H54 (cell line): ENCODE measurements around the gene POLR2L.

Experiments
- DNase-seq: peaks from one replicate; pipeline ENCODE4 v3.0.0; 2011; ENCODE audit warnings: low spot score, mixed read lengths; ENCODE audit not compliant: insufficient read length
- FAIRE-seq: peaks from 3 replicates; lab custom pipeline; 2011; peaks lifted over from hg19 to GRCh38; lab: Jason Lieb, UNC
- POLR2A ChIP-seq: IDR thresholded peaks from 2 replicates; pipeline ENCODE4 v1.6.1; 2011; ENCODE audit warnings: low read depth, mild to moderate bottlenecking, low read length

POLR2L gene

DNA sequence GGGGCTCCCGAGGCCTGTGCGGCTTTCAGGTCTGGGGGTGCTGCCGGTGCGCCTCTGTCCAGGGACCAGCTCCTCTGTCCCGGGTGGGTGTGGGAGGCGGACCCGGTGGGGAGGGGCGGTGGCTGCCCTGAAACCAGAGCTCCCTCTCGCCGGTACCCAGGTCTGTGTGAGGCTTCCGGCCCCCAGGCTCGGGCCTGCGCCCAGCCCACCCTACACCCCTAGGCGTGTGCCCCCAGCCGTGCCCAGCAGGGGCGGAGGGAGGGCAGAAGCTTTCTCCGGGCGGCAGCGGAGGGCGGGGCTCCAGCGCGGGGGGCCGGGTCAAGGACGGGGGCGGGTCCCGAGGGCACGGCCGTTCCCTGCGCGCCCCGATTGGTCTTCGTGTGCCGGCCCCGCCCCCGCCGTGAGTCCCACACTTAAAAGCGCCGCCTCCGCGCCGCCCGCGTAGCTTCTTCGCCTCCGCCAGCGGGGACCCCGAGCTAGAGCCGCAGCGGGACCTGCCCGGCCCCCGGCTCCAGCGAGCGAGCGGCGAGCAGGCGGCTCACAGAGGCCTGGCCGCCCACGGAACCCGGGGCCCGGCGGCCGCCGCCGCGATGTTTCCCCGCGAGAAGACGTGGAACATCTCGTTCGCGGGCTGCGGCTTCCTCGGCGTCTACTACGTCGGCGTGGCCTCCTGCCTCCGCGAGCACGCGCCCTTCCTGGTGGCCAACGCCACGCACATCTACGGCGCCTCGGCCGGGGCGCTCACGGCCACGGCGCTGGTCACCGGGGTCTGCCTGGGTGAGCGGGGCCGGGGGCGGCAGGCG is 23.0 kb downstream of the POLR2L start:
- peak; percentile 81 for TF ChIP-seq POLR2A
- FAIRE-seq: no peak

DNA sequence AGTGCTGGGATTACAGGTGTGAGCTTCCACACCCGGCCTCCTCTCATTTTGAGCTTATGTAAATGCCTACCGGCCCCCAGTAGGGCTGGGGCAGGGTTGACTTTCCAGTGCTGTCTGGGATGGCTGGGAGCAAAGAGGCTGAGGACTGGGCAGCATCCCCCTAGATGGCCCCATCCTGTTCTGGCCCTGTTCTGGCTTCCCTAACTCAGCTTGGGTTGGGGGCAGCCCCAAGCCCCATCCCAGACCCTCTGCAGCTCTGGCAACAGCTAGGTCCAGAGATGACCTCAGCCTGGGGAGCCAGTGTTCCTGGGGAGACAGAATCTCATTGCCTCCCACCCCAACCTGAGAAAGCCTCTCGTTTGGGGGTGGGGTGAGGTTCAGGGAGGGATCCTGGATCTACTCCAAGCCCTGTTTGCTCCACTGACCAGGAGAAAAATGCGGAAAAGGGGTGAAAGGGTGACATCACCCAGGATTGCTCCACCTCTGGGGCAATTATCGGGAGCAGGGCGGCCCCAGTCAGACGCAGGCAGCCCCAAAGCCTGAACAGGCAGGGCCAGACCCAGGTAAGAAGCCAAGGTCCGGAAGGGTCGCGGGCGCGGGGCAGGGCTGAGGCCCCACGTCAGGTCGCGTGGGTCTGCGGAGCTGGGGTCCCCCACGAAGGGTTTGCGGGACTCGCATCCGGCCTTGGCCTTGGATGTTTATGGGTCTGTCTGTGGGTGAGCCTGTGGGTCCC is 23.8 kb downstream of the POLR2L start, which contains the start of gene PNPLA2:
TSS of gene PNPLA2 (plus strand) at position 519 of the 733 bp plus-strand sequence. CDS start 805 bp downstream, outside the sequence.
- DNase-seq: no peak
- no peak for FAIRE-seq
- TF ChIP-seq POLR2A: no peak

More for the DNA sequence above, 23.0 kb downstream of the POLR2L start:
- DNase-seq: no peak

DNA sequence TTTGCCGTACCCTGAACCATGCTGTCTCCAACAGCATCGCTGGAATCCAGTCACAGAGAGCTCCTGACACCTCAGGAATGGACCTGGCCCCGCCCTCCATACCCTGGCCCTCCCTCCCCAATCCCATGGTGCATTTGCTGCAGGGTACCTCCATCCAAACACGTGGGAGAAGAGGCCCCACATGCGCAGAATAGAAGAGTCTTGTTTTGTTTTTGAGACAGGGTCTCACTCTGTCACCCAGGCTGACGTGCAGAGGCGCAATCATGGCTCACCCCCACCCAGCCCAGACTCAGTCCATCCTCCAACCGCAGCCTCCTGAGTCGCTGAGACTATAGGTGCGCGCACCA is 25.9 kb downstream of the POLR2L start:
- DNase-seq (no peak), FAIRE-seq (no peak)
- TF ChIP-seq POLR2A: no peak

DNA sequence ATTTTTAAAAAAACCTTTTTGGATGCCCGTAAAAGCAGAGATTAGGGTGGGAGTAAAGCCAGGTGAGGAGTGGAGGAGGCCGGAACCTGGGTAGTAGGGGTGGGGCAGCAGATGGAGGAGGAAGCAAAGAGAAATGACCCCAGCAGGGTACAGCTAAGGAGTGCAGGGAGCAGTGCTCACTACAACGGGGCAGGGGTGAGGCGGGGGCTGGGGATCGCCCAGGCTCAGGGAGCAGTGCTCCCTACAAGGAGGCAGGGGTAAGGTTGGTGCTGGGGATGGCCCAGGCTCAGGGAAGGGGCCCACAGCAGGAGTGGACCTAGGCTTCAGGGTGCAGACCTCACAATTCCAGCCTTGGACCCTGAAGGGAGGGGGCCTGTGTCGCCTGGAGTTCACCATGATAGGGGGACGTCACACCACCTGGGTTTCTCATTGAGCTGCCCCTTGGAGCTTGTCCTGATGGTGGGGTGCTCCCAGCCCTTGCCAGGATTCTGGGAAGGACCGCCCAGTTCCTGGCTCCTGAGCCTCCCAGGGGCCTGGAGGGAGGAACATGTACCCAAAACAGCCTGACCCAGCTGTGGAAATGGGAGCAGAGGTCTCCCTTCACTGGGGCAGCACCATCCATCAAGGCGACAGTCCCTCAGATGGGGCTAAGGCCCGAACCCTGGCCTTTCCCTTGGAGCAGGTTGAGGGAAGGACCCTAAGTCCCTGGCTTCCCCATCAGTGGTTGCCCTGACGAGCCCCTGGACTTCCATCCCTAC is 26.5 kb downstream of the POLR2L start:
- FAIRE-seq (no peak), DNase-seq (no peak)
- TF ChIP-seq POLR2A: no peak

DNA sequence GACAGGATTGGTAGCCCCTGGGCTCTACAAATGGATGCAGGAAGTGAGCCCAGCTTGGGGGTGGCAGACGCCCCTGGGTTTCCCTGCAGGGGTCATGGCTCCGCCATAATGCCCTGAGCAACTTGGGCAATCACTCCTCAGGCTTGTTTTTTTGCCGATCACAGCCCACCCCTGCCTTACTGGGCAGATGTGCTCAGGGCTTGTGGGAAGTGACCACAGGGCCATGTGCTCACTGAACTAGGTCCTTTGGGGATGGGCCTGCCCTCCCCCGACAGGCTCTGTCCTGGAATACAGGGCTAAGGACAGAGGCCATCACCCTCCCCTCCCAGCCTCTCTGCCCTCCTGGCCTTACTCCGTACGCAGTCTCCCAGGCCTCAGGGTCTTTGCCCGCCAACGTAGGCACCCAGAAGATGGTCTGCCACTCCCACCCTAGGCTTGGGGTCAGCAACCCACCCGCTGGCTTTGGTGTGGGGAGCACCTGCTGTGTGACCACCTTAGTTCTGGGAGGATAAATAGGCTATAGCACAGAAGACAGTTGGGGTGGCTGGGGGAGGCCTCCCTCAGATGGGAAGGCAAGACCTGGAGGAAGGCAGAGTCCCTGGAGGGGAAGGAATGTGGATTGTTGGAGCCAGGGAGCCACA is 28.8 kb downstream of the POLR2L start:
- TF ChIP-seq POLR2A: no peak
- DNase-seq (no peak), FAIRE-seq (no peak)

DNA sequence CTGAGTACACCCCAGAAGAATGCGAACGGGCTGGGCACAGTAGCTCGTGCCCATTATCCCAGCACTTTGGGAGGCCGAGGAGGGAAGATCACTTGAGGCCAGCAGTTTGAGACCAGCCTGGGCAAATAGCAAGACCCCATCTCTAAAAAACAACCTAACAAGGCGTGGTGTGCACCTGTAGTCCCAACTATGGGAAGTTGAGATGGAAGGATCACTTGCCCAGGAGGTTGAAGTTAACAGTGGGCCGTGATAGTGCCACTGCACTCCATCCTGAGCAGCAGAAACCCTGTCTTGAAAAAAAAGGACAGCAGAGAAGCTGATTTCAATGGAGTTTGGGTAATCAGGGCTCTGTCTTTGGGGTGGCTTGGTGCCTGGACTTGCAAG is 29.3 kb downstream of the POLR2L start:
- FAIRE-seq: no peak
- DNase-seq: no peak
- no peak for TF ChIP-seq POLR2A

DNA sequence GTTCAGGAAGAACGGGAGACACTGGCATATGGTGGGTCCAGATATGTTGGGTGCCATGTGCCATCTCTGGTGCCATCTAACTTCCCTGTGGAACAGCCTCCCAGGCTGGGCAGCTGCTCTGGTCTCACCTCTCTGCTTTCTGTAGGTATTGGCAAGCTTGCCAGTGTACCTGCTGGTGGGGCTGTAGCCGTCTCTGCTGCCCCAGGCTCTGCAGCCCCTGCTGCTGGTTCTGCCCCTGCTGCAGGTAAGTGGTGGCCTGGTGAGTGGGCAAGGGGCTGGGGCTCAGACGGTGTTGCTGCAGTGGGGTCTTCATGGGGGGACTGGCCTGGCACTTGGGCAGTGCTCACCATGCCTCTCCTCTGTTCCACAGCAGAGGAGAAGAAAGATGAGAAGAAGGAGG is 29.9 kb downstream of the POLR2L start:
- TF ChIP-seq POLR2A: no peak
- no peak for DNase-seq

DNA sequence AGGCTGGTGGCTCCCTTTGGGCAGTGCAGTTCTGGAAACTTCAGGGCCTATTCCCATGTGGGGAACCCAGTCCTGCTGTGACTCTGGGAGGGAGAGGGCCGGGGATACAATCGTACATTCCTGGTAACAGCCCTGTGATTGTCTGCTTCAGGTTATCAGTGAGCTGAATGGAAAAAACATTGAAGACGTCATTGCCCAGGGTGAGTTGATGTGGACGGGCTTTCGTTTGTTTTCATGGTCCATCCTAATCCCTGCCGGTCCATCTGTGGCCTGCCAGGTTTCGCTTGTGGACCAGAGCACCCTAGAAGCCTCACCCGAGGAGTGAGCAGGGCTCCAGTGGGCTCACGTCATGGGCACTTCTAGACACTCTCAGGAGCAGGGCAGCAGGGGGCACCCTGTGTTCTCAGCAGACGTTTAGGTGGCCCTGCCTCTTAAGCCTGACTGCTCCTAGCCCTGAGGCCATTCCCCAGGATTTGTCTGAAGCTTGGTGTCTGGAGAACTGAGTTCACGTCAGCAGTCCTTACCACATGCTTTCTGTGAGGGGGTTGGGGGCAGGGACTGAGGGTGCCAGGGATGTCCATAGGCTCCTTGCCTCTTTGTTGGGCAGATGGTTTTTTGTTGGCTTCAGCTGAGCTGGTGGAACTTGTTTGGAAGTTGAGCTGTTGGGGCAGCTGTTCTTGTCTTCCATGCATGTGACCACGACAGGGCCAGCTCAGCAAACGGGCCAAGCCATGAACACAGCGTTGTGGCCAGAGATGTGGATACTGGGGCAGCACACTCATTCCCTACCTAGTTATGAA is 30.7 kb downstream of the POLR2L start:
- no peak for TF ChIP-seq POLR2A
- no peak for FAIRE-seq

More for the DNA sequence above, 29.9 kb downstream of the POLR2L start:
- no peak for FAIRE-seq

DNA sequence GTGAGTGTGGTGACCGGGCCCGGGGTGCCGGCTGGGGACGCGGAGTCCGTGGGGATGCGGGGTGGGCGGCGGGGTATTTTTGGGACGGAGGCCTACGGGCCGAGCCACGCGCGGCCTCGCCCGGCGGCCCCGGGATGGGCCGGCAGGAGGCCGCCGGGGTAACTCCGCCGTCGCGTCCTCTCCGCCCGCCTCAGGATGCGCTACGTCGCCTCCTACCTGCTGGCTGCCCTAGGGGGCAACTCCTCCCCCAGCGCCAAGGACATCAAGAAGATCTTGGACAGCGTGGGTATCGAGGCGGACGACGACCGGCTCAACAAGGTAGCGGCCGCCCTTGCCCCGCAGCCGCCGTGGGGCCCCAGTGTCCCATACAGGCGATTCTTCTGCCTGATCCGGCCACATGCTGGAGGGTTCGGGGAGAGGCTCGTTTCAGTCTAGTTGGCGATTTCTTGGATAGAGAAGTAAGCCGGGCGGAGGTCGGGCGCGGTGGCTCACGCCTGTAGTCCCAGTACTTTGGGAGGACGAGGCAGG is 32.2 kb downstream of the POLR2L start:
- FAIRE-seq (no peak), DNase-seq (no peak)
- TF ChIP-seq POLR2A: no peak

More for the DNA sequence above, 30.7 kb downstream of the POLR2L start:
- no peak for DNase-seq

DNA sequence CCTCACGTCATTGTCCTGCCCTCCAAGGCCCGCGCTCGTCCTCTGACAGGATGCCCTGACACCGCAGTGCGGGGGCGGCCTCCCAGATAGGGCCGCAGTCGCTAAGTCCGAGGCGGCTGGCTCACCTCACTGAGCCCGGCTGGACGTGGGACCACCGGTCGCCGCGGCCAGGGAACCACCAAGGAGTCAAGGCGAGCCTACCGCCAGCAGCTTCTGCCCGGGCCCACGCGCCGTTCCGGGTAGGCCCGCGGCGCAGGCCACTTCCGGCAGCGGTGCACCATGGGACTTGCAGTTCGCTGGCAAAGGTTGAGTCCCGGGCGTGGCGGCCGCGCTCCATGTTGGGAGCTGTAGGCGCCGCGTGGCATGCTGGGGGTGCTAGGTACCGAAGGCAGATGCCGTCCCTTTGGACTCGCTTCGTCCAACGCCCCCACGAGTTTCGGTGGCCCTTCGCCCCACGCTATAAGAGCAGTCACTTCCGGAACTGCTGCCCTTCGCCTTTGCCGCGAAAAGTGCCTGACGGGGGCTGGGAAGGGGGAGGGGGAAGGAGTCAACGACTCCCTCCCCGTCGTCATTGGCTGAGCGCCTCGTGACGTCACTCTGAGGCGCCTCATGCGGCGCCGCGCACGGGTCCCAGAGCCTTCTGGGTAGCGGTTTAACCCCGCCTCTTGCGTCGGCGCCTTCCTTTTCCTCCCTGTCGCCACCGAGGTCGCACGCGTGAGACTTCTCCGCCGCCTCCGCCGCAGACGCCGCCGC is 32.9 kb downstream of the POLR2L start, which contains the start of gene RPLP2:
TSS of gene RPLP2 (plus strand) at position 681 of the 753 bp plus-strand sequence. CDS start 268 bp downstream, outside the sequence.
- no peak for FAIRE-seq
- DNase-seq: peak; percentile 92
- peak; percentile 85 for TF ChIP-seq POLR2A

DNA sequence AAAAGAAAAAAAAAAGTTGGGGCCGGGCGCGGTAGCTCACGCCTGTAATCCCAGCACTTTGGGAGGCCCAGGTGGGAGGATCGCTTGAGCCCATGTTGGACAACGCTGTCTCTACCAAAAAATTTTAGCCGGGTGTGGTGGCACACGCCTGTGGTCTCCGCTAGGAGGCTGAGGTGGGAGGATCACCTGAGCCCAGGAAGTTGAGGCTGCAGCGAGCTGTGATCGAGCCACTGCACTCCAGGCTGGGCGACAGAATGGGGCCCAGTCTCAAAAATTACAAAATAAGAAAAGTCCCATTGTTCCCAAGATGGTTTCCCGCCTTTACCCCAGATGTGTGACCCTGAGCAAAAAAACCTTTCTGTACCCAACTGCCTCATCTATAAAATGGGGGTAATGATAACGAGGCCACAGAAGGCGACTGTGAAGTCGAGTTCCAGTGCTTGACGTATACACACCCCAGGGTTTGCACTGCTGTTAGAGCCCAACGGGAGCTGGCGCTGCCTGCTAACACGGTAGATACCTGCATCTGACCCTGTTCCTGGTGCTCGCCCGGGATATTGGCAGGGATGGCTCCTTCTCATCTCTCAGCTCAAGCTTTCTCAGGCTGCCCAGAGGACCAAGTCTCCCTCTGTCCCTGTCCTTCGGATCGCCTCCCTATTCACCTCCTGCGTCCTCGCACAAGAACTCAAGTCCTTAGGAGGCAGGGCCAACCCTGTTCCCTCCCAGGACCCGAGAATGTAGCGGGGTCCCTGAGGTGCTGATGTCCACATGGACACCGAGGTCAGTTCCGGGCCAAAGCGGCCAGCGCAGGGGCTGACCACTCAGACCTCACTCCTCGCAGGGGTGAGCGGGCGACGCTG is 33.7 kb downstream of the POLR2L start:
- no peak for TF ChIP-seq POLR2A
- no peak for FAIRE-seq
- DNase-seq: peak; percentile 90
